NOMO-1 (cell line): ENCODE results near the gene COX6A2.
"Not testable (repeated sequence)": the region's sequence is repeated elsewhere in the genome, so short reads cannot be mapped to it uniquely, and the experiment has no call there.

Source experiments
- DNase-seq, 2 experiments: peaks; one replicate each; lab custom pipeline; 2025; ENCODE audit not compliant: unreplicated experiment in 2 of 2; lab: John Stamatoyannopoulos, UW

COX6A2 gene

GRCh38 chr16:31461921-31462804 is 34.0 kb upstream of the COX6A2 start:
- no peak for DNase-seq

DNA sequence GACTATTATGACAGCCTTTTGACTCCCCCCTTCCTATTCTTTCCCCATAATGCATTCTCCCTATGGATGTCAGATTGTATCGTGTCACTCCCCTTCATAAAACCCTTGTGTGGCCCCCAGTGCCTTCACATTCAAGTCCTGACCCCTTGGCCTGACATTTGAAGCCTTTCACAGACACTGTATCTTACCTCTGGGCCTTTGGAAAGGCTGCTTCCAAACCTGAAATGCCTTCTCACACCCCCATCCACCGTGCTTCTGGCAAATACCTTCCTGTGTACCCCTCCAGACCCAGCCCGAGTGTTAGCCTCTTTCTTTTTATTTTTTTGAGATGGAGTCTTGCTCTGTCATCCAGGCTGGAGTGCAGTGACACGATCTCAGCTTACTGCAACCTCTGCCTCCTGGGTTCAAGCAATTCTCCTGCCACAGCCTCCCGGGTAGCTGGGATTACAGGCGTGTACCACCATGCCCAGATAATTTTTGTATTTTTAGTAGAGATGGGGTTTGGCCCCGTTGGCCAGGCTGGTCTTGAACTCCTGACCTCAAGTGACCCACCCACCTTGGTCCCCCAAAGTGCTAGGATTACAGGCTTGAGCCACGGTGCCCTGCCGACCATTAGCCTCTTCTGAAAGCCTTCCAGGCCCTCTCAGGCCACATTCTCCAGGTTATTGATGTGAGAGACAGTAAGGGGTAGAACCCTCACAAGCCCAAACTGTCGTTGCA is 33.2 kb upstream of the COX6A2 start:
- no peak for DNase-seq

GRCh38 chr16:31460582-31461002 is 32.4 kb upstream of the COX6A2 start:
- DNase-seq: peak; percentile 7 to 49

DNA sequence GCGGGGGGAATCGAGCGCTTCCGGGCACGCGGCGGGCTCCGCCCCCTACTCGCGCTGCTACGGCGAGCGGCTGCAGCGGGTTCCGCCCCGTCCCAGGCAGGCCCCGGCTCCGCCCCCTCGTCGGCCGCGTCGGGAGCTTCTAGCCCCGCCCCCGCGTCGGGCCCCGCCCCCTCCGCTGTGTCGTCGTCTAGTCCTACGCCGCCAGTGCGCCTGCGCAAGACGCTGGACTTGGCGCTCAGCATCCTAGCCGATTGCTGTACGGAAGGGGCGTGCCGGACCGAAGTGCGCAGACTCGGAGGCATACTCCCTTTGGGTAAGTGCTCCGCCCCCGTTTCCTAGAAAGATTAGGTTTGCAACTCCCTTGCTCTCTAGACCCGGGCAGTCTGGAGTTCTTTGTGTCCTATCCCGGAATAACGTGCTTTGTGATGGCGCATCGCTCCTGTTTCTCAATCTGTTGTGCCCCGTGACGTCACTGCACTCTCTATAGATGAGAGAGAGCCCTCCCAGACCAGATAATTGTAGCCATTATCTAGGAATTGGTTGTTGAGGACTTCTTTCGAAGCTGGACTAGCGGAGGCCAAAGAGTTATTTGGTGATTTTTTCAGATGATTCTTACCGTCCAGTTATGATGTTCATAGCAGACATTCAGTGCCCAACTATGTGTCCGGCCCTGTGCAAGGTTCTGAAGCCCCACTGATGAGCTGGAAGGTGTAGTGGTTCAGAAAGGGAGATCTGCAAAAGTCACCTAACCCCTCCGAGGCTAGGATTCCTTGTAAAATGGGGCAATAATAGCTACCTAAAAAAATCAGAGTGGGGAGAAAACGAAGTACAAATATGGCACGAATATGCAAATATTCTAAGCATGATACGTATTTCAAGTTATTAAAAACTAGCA is 31.8 kb upstream of the COX6A2 start:
- DNase-seq: peak; percentile 98

GRCh38 chr16:31458844-31459686 is 30.9 kb upstream of the COX6A2 start, which contains the start of gene ARMC5:
Gene ARMC5 (plus strand): TSS chr16:31459501. CDS start chr16:31459525, 24 bp downstream.
- DNase-seq: peak; percentile 97 to 98

- DNase-seq: peak; percentile 46 to 48
These were observed 30.1 kb upstream of the COX6A2 start for GRCh38 chr16:31458073-31458843.

GRCh38 chr16:31456988-31457360 is 28.8 kb upstream of the COX6A2 start:
- no peak for DNase-seq

DNA sequence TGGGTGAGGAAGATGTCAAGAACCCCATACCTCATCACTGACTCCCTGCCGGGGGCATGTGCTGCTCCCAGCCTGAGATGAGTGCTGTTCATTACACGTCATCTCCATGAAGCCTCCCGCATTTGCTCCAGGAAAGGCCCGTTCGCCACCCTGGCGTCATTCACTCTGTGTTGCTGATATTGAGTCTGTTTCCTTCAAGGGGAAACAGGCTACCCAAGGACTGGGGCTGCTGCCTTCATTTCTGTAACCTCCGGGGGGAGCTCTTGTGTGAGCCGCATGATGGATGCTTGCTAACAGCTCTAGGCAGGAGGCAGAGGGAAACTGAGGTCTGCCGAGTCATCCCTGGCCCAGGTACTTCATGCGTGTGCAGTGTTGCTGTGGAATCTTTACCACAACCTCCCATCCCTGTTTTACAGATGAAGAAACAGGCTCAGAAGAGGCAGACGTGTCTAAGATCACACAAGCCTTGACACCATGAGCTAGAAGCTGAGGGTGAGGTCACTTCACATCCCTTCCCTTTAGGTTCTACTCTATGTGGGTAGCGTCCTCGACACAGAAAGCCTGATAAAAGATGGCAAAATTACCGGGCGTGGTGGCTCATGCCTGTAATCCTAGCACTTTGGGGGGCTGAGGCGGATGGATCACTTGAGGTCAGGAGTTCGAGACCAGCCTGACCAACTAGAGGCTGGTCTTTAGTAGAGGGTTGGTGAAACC is 27.6 kb upstream of the COX6A2 start:
- peak in 1 of 2 experiments; percentile 12 for DNase-seq

DNA sequence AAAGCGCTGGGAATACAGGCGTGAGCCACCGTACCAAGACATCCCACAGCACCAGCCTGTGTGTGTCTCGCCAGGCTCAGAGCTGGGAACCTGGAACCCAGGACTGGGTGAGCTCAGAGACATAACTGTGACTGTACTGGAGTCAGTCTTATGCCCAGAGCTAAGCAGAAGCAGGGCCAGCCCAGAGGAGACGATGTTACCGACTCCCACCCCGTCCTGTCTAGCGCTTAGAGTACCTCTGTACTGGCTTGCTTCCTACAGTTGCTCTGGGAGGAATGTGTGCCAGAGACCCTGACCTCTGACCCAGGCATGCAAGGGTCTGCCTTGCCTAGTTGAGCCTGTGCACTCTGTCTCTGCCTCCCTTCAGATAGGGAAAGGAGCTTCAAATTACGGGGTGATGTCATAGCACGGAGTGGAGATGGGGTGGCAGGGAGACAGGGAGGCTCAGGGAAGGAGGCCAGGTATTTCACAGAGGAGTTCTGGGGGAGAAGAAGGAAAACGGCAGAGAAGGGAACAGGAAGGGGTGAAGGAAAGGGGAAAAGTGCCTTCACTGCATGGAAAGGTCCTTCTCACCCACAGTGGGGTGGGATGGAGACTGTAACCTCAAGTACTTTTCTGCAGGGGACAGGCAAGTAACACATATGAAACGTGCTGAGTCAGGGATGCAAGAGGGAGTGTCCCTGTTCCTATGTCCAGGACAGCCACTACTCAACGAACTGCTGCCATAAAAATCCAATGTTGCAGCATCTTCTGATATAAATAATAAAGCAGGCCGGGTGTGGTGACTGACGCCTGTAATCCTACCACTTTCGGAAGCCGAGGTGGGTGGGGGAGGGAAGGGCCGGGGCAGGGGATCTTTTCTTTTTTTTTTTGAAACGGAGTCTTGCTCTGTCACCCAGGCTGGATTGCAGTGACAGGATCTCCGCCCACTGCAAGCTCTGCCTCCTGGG is 25.4 kb upstream of the COX6A2 start:
- DNase-seq: peak; percentile 17 to 47

GRCh38 chr16:31452631-31453106 is 24.5 kb upstream of the COX6A2 start:
- DNase-seq: no peak

DNA sequence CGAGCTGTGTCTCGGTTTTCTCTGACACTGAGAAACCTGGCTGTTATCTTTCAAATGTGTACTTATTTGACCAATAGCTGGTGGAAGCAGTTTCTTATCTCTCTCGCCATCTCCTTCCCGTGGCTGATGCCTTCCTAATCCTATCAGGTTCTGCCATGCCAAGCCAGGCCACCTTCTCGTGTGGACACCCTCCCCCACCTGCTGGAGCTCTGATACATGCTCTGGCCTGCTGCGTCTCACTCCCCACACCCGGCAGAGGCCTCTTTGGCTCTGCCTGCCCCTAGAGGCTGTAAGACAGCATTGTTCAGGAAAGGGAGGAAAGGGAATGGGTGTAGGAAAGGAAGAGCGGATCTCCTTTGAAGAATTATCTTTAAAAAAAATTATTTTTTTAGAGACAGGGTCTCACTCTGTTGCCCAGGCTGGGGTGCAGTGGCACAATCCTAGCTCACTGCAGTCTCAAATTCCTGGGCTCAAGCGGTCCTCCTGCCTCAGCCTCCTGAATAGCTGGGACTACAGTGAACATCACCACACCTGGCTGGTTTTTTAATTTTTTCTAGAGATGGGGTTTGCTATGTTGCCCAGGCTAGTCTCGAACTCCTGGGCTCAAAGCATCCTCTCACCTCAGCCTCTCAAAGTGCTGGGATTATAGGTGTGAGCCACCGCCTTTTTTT is 23.7 kb upstream of the COX6A2 start:
- peak in 1 of 2 experiments; percentile 30 for DNase-seq

- no peak for DNase-seq
These were observed 23.0 kb upstream of the COX6A2 start for GRCh38 chr16:31451201-31451600.

DNA sequence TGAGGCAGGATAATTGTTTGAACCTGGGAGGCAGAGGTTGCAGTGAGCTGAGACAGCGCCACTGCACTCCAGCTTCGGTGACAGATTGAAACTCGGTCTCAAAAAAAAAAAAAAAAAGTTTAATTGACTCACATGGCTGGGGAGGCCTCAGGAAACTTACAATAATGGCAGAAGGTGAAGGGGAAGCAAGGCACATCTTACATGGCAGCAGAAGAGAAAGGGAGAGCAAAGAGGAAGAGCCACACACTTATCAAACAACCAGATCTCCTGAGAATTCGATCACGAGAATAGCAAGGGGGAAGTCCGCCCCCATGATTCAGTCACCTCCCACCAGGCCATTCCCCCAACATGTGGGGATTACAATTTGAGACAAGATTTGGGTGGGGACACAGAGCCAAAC is 17.8 kb upstream of the COX6A2 start:
- DNase-seq: not testable (repeated sequence)

GRCh38 chr16:31441956-31442355 is 13.8 kb upstream of the COX6A2 start:
- no peak for DNase-seq

GRCh38 chr16:31440516-31441184 is 12.5 kb upstream of the COX6A2 start:
- no peak for DNase-seq

- DNase-seq: no peak
These were observed 11.4 kb upstream of the COX6A2 start for GRCh38 chr16:31439519-31439918.
